HG03066 (cell line): ENCODE results near the gene PPP1R8.
"Not testable (repeated sequence)": the region's sequence is repeated elsewhere in the genome, so short reads cannot be mapped to it uniquely, and the experiment has no call there.

Source experiments
- ATAC-seq: cut with Tn5 transposase; IDR thresholded peaks from one replicate; pipeline ENCODE4 v1.9.1; 2021; ENCODE audit warnings: low read depth; ENCODE audit not compliant: unreplicated experiment

Gene PPP1R8

GRCh38 chr1:27831568-27832410, 1.2 kb downstream of the PPP1R8 start:
- ATAC-seq, result no peak

GRCh38 chr1:27832762-27833161, 2.2 kb downstream of the PPP1R8 start:
- no peak for ATAC-seq

DNA sequence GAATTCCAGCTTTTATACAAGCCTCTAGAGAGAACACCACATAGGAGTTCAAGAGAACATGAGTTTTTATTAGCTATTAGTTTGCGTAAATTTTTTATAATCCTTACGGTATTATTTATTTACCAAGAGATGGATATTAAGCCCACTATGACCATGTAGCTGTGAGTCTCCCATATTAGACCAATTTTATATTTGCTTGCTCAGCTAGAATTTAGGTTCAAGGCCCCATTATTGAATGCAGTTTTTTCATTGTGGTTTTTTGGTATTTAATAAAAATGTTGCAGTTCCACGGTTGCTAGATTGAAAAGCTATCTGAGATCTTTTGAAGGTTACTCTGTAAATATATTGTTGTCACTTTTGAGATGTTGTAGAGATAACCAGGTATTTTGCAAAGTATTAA, 2.9 kb downstream of the PPP1R8 start:
- no peak for ATAC-seq

DNA sequence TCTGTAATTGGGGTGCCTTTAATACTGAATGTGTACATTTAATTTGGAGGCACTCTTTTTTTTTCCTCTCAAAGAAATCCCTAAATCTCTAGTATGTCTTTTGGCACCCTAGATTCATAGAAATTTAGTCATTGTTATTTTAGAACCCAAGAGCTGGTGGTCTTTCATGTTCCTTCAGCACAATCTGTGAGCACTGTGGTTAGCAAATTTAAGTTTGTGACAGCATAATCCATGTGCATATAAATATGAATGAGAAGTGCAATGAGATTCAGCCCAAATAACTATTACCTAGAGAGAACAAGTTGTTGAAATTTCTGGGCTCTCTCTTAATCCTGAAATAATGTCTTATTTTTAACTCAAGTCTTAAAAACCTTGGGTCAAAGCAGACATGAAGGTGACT, 4.5 kb downstream of the PPP1R8 start:
- no peak for ATAC-seq

DNA sequence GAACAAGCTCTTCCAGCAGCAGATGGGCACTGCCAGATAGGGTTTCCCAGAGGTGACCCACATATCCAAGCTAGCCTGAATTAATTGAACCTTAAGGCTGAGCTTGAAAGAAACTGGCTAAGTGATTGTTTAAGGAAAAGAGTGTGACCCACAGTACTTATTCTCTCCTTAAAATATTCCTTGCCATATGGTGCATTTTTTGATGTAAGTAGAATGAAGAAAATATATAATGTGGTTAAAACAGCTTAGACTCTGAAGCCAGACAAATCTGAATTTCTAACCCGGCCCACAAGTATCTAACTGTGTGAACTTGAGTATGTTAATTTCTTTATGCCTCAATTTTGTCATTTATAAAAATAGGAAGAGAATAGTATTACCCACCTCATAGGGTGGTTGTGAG, 4.9 kb downstream of the PPP1R8 start:
- no peak for ATAC-seq

- no peak for ATAC-seq
These were observed 19.4 kb downstream of the PPP1R8 start for GRCh38 chr1:27849951-27850350.

DNA sequence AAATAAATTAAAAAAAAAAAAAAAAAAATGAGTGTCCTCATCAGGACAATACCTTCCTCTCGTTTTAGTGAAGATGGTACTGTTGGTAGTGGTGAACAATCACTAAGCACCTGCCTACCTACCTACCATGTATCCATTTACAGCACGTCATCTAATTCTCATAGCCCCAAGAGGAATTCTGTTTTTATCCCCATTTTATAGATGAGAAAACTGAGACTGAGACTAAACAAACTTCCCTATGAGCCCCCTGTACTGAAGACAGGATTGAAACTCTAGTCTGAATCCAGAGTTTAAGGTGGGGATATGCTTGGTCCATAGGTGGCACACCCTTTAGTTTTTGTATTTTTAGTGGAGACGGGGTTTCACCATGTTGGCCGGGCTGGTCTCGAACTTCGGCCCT, 24.5 kb downstream of the PPP1R8 start:
- no peak for ATAC-seq

DNA sequence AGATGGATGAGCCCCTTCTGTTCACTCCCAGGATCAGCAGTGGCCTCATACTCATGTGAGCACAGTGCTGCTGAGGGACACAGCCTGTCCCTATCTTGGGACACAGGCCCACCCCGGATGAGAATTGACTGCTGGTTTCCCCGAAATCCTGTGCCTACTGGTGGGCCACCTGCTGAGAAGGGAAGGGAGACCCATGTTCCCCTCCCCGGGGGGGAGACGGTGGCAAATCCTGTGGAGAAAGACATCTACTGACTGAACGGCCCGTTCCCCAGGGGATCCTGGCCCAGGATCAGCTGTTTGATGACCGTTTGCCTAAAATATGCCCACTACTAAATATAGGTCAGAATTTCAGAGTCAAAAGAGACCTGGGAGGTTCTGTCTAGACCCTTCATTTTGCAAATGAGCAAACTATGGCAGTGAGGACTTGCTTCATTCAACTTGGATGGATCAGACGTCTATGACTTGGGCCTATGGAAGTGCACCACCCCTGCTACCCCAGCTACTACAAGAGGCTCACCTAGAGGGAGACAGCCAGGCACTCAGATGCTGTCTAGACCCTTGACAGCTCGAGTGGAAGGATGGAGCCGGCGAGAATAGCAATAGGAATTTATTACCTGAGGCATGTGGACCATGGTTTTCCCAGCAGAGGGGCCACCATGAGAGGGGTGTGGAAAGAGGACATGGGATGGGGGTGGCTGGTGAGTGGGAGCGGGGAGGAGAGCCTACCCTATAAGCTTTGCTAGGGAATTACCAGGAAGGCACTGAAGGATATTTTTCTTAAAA, 26.2 kb downstream of the PPP1R8 start:
- ATAC-seq, result no peak

DNA sequence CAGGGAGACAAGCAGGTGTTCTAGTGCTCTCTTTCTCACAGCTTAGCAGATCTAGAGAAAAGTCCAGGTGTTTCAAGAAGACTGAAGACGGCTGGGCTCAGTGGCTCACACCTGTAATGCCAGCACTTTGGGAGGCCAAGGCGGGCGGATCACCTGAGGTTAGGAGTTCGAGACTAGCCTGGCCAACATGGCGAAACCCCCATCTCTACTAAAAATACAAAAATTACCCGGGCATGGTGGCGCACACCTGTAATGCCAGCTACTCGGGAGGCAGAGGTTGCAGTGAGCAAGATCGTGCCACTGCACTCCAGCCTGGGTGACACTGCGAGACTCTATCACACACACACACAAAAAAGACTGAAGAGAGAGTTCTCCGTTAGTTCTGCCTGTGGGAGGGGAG, 27.0 kb downstream of the PPP1R8 start:
- not testable (repeated sequence) for ATAC-seq

GRCh38 chr1:27858072-27858948, 27.7 kb downstream of the PPP1R8 start:
- ATAC-seq, result peak; percentile 60

- no peak for ATAC-seq
These were observed 28.5 kb downstream of the PPP1R8 start for GRCh38 chr1:27858949-27859576.

- ATAC-seq, result no peak
These were observed 30.9 kb downstream of the PPP1R8 start for GRCh38 chr1:27861436-27861835.

DNA sequence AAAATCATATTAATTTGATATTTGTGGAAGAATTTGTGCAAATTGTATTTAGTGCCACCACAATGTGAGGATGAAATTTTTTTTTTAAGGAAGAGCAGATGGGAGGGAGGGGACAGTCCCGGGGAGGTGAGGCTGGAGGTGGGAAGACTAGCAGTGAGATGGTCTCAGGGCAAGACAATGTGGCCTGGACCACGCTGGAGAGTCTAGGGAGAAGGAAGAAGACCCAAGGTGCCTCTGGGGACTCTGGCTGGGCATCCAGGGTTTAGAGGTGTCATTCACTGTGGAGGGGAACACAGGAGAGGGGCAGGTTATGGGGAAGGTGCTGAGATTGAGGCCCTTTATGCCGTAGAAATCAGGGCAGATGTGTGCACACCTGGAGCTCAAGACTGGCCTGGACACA, 31.4 kb downstream of the PPP1R8 start:
- no peak for ATAC-seq

- ATAC-seq, result no peak
These were observed 32.3 kb downstream of the PPP1R8 start for GRCh38 chr1:27862671-27863537.

GRCh38 chr1:27863538-27863915, 32.9 kb downstream of the PPP1R8 start:
- ATAC-seq, result no peak

DNA sequence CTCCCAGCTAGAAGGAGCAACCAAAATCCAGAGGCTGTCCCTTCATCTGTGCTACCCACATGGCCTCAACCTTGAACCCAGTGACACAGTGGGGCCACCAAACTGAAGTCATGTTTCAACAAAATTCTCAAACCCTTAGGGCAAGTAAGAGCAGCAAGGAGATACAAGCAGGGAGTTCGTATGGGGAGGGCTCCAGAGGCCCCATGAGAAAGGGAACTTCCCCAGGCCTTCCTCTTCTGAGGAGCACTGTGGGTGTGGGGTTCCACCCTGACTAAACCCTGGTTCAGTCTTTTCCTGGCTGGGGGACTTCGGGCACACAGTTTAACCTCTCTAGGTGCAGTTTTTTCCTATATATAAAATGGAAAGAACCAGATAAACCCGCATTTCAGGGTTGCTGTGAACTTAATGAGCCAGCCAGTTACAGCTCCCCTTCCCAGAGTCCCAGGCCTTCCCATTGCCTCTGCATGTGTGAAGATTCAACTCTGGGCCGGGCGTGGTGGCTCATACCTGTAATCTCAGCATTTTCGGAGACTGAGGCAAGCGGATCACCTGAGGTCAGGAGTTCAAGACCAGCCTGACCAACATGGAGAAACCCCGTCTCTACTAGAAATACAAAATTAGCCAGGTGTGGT, 33.8 kb downstream of the PPP1R8 start:
- ATAC-seq, result no peak

- ATAC-seq, result no peak
These were observed 35.2 kb downstream of the PPP1R8 start for GRCh38 chr1:27865821-27866220.

- ATAC-seq, result no peak
These were observed 38.0 kb downstream of the PPP1R8 start for GRCh38 chr1:27868556-27868931.
